ENCODE data around the gene EPHA8.

The EPHA8 gene

GRCh38 chr1:22592919-22593790 is 29.9 kb downstream of the EPHA8 start:
- no peak for ATAC-seq
- DNase-seq, result no peak

- DNase-seq, result no peak
These were observed 31.1 kb downstream of the EPHA8 start for GRCh38 chr1:22594396-22594795.

GRCh38 chr1:22595108-22595507 is 31.8 kb downstream of the EPHA8 start:
- no peak for ATAC-seq
- DNase-seq, result no peak

More at GRCh38 chr1:22594396-22594795, 31.1 kb downstream of the EPHA8 start:
- ATAC-seq, result no peak

GRCh38 chr1:22597301-22597965 is 34.1 kb downstream of the EPHA8 start:
- DNase-seq, result no peak
- no peak for ATAC-seq

- ATAC-seq, result no peak
- DNase-seq, result no peak
These were observed 34.7 kb downstream of the EPHA8 start for GRCh38 chr1:22597996-22598395.

- ATAC-seq (no peak), DNase-seq (no peak)
These were observed 35.4 kb downstream of the EPHA8 start for GRCh38 chr1:22598736-22599135.

GRCh38 chr1:22600071-22600816 is 37.0 kb downstream of the EPHA8 start:
- ATAC-seq, result no peak

GRCh38 chr1:22600817-22601605 is 37.7 kb downstream of the EPHA8 start:
- DNase-seq, result no peak
- ATAC-seq, result no peak

More at GRCh38 chr1:22600071-22600816, 37.0 kb downstream of the EPHA8 start:
- no peak for DNase-seq

- no peak for DNase-seq
- peak; percentile 26 for ATAC-seq
These were observed 38.3 kb downstream of the EPHA8 start for GRCh38 chr1:22601610-22602009.

GRCh38 chr1:22602060-22602740 is 38.9 kb downstream of the EPHA8 start:
- no peak for DNase-seq
- no peak for ATAC-seq

GRCh38 chr1:22606161-22606560 is 42.9 kb downstream of the EPHA8 start:
- no peak for DNase-seq

GRCh38 chr1:22607154-22607553 is 43.9 kb downstream of the EPHA8 start:
- ATAC-seq (no peak), DNase-seq (no peak)

More at GRCh38 chr1:22606161-22606560, 42.9 kb downstream of the EPHA8 start:
- ATAC-seq, result no peak

GRCh38 chr1:22608361-22608760 is 45.1 kb downstream of the EPHA8 start:
- DNase-seq (no peak), ATAC-seq (no peak)

GRCh38 chr1:22609291-22609690 is 46.0 kb downstream of the EPHA8 start:
- DNase-seq (no peak), ATAC-seq (no peak)

GRCh38 chr1:22611530-22611947 is 48.2 kb downstream of the EPHA8 start:
- peak; percentile 22 for DNase-seq
- ATAC-seq, result no peak

- DNase-seq, result no peak
- peak; percentile 20 for ATAC-seq
These were observed 49.6 kb downstream of the EPHA8 start for GRCh38 chr1:22612671-22613571.

GRCh38 chr1:22613572-22613918 is 50.3 kb downstream of the EPHA8 start:
- no peak for ATAC-seq
- DNase-seq, result no peak

GRCh38 chr1:22613951-22614350 is 50.7 kb downstream of the EPHA8 start:
- DNase-seq (no peak), ATAC-seq (no peak)

GRCh38 chr1:22615886-22616285 is 52.6 kb downstream of the EPHA8 start:
- no peak for ATAC-seq

GRCh38 chr1:22616571-22616970 is 53.3 kb downstream of the EPHA8 start:
- ATAC-seq (no peak), DNase-seq (no peak)

More at GRCh38 chr1:22615886-22616285, 52.6 kb downstream of the EPHA8 start:
- no peak for DNase-seq

All from stimulated activated naive CD8-positive, alpha-beta T cell treated with anti-CD3 and anti-CD28 coated beads, Interleukin-15, Interleukin-2, amounts not matched to agents 100 U/mL and 50 U/mL, for 24 hours (primary cell).